Hippocampal formation (tissue), 2 donors: ENCODE measurements around the gene LAYN.

Experiments
- DNase-seq, 2 donors: peaks; one replicate each; lab custom pipeline; 2025; lab: John Stamatoyannopoulos, UW

Gene LAYN

GRCh38 chr11:111540114-111540936, at the start of gene LAYN:
Gene LAYN (plus strand): TSS chr11:111540720. CDS start chr11:111540844, 124 bp downstream.
- DNase-seq: peak; percentile 41 to 54

- DNase-seq: no peak
Observed at GRCh38 chr11:111494040-111494439, 46.5 kb upstream of the LAYN start.

GRCh38 chr11:111499483-111499882, 41.0 kb upstream of the LAYN start:
- no peak for DNase-seq

GRCh38 chr11:111500481-111500880, 40.0 kb upstream of the LAYN start:
- DNase-seq: no peak

GRCh38 chr11:111502611-111503010, 37.9 kb upstream of the LAYN start:
- no peak for DNase-seq

- DNase-seq: no peak
Observed at GRCh38 chr11:111510311-111510710, 30.2 kb upstream of the LAYN start.

- DNase-seq: no peak
Observed at GRCh38 chr11:111512296-111513239, 28.0 kb upstream of the LAYN start, which contains the start of gene BTG4. Gene BTG4 (minus strand): TSS chr11:111512386. CDS start chr11:111498776, 13,610 bp downstream.

GRCh38 chr11:111513240-111513605, 27.3 kb upstream of the LAYN start:
- DNase-seq: no peak

GRCh38 chr11:111514216-111515031, 26.1 kb upstream of the LAYN start, which contains the start of gene HOATZ:
Gene HOATZ (plus strand): TSS chr11:111514778. CDS start chr11:111514785, 7 bp downstream.
- DNase-seq: no peak

GRCh38 chr11:111515591-111515990, 24.9 kb upstream of the LAYN start:
- no peak for DNase-seq

- DNase-seq: no peak
Observed at GRCh38 chr11:111518668-111519067, 21.9 kb upstream of the LAYN start.

- no peak for DNase-seq
Observed at GRCh38 chr11:111520560-111520959, 20.0 kb upstream of the LAYN start.

- DNase-seq: no peak
Observed at GRCh38 chr11:111521135-111521534, 19.4 kb upstream of the LAYN start.

- no peak for DNase-seq
Observed at GRCh38 chr11:111522426-111522825, 18.1 kb upstream of the LAYN start.

- no peak for DNase-seq
Observed at GRCh38 chr11:111523343-111523742, 17.2 kb upstream of the LAYN start.

- no peak for DNase-seq
Observed at GRCh38 chr11:111524056-111524455, 16.5 kb upstream of the LAYN start.

- no peak for DNase-seq
Observed at GRCh38 chr11:111525456-111525855, 15.1 kb upstream of the LAYN start.

- DNase-seq: no peak
Observed at GRCh38 chr11:111526501-111526900, 14.0 kb upstream of the LAYN start.

GRCh38 chr11:111527279-111527678, 13.2 kb upstream of the LAYN start:
- no peak for DNase-seq

GRCh38 chr11:111528557-111528956, 12.0 kb upstream of the LAYN start:
- no peak for DNase-seq

- DNase-seq: no peak
Observed at GRCh38 chr11:111530091-111530490, 10.4 kb upstream of the LAYN start.

- peak in 1 of 2 donors; percentile 58 for DNase-seq
Observed at GRCh38 chr11:111531136-111531535, 9.4 kb upstream of the LAYN start.
